Measurements from ENCODE around the gene LBP. TPM values are rescaled to one million over a fixed set of nuclear protein-coding genes. Genes with fewer than 3 reads are reported as not detected.

LBP gene
- total and polyA plus RNA-seq, 10 of the 15 experiments (the other 5 are each of a cell fraction or from before 2014, with no cell fraction given): 0.04 to 0.10 TPM; not detected in 8

DNA sequence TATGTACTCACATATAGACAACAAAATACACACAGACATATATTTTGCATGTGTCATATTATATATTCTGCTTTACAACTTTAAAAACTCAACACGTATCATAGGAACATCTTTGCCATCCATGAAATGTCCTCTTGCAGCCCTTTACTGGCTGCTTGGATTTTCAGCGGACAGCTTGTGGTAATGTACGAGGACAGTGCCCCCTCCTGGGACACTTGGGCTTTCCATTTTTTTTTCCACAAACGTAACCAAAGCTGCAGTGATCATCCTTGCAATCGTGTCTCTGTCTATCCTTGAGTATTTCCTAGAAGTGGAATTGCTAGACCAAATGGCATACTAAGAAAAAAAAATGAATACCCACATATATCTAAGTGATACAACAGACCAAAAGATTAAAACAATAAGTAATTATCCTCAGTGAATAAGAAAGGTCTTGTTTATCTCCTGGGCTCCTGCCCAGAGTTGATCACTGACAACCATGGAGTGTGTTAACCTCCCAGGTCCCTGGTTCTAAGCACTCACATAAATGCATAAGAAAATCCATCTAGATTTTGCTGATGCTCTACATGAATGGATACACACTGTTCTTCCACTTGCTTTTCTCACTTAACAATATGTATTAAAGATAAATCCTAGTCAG is 24.2 kb upstream of the LBP start:
- ChIA-PET POLR2A (no interaction called here), RAD21 (ENCODE audit: unreplicated experiment) (no interaction called here), CTCF (no interaction called here), SMC1A (ENCODE audit: uncharacterized antibody, unreplicated experiment) (no interaction called here)
- 12% methylated on average over 5 of the region's 5 CpGs for WGBS (ENCODE audit: insufficient coverage, insufficient replicate concordance, low lambda C conversion rate, missing lambda C conversion rate)
- H3K4me2 ChIP-seq (ENCODE audit: control insufficient read depth, insufficient read depth): no peak overlapping the region
- H3K27me3 ChIP-seq (replicated peaks in 1 of 2; ENCODE audit: control insufficient read depth in 2 of 2, insufficient read depth in 2 of 2, low read length in 1 of 2): no peaks in the 10 kb centered on the region; a peak in 1 of 4 replicates
- BruUV-seq (replicated peaks): no TSS peak
- H3K27ac ChIP-seq (ENCODE audit: control insufficient read depth, insufficient read depth): no peak overlapping the region
- no peaks in the 10 kb centered on the region for H3K4me1 ChIP-seq (ENCODE audit: control insufficient read depth, insufficient read depth, low read length)
- peak; percentile 40 for TF ChIP-seq RAD21 (IDR thresholded peaks at IDR 0.05; ENCODE audit: insufficient read depth, low read depth, low read length)
- TF ChIP-seq, protein P1, sequence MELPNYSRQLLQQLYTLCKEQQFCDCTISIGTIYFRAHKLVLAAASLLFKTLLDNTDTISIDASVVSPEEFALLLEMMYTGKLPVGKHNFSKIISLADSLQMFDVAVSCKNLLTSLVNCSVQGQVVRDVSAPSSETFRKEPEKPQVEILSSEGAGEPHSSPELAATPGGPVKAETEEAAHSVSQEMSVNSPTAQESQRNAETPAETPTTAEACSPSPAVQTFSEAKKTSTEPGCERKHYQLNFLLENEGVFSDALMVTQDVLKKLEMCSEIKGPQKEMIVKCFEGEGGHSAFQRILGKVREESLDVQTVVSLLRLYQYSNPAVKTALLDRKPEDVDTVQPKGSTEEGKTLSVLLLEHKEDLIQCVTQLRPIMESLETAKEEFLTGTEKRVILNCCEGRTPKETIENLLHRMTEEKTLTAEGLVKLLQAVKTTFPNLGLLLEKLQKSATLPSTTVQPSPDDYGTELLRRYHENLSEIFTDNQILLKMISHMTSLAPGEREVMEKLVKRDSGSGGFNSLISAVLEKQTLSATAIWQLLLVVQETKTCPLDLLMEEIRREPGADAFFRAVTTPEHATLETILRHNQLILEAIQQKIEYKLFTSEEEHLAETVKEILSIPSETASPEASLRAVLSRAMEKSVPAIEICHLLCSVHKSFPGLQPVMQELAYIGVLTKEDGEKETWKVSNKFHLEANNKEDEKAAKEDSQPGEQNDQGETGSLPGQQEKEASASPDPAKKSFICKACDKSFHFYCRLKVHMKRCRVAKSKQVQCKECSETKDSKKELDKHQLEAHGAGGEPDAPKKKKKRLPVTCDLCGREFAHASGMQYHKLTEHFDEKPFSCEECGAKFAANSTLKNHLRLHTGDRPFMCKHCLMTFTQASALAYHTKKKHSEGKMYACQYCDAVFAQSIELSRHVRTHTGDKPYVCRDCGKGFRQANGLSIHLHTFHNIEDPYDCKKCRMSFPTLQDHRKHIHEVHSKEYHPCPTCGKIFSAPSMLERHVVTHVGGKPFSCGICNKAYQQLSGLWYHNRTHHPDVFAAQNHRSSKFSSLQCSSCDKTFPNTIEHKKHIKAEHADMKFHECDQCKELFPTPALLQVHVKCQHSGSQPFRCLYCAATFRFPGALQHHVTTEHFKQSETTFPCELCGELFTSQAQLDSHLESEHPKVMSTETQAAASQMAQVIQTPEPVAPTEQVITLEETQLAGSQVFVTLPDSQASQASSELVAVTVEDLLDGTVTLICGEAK (IDR thresholded peaks at IDR 0.05; ENCODE audit: borderline replicate concordance): no peak
- TF ChIP-seq RCOR1 (conservative IDR thresholded peaks at IDR 0.05; ENCODE audit: low read depth, low read length): no peak
- TF ChIP-seq NRF1 (conservative IDR thresholded peaks at IDR 0.05; ENCODE audit: low read depth, low read length): no peak
- no peak for TF ChIP-seq TBL1XR1 (IDR thresholded peaks at IDR 0.05; ENCODE audit: low read depth, low read length)
- no peak for TF ChIP-seq FOXK2 (IDR thresholded peaks at IDR 0.05)
- TF ChIP-seq, protein P2, sequence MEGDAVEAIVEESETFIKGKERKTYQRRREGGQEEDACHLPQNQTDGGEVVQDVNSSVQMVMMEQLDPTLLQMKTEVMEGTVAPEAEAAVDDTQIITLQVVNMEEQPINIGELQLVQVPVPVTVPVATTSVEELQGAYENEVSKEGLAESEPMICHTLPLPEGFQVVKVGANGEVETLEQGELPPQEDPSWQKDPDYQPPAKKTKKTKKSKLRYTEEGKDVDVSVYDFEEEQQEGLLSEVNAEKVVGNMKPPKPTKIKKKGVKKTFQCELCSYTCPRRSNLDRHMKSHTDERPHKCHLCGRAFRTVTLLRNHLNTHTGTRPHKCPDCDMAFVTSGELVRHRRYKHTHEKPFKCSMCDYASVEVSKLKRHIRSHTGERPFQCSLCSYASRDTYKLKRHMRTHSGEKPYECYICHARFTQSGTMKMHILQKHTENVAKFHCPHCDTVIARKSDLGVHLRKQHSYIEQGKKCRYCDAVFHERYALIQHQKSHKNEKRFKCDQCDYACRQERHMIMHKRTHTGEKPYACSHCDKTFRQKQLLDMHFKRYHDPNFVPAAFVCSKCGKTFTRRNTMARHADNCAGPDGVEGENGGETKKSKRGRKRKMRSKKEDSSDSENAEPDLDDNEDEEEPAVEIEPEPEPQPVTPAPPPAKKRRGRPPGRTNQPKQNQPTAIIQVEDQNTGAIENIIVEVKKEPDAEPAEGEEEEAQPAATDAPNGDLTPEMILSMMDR (IDR thresholded peaks at IDR 0.05 in 2 of 3, conservative IDR thresholded peaks at IDR 0.05 in 1 of 3; ENCODE audit: control insufficient read depth in 2 of 3, extremely low read depth in 1 of 3, insufficient read depth in 1 of 3, low read depth in 3 of 3, low read length in 3 of 3): peak; percentile 22 to 39 (median 31); a peak in 4 of 6 replicates
- no peaks in the 10 kb centered on the region for H4K20me1 ChIP-seq (ENCODE audit: control insufficient read depth, insufficient read depth)
- no peak overlapping the region for H2AFZ ChIP-seq (ENCODE audit: control insufficient read depth, low read depth, low read length)
- ATAC-seq: no peak
- H3K9me3 ChIP-seq (replicated peaks; ENCODE audit: control insufficient read depth, insufficient read depth, low read length): no peaks in the 10 kb centered on the region; the same call in 2 of the 3 replicates
- no peaks in the 10 kb centered on the region for H3K79me2 ChIP-seq (ENCODE audit: control insufficient read depth, insufficient read depth, low read length)
- no peak for DNase-seq (ENCODE audit: low read depth, low spot score)
- H3K4me3 ChIP-seq: no peak overlapping the region
- no peaks in the 10 kb centered on the region for H3K36me3 ChIP-seq (ENCODE audit: control insufficient read depth in 2 of 2, insufficient read depth in 2 of 2, low read length in 1 of 2)
- intact Hi-C loops (cut with micrococcal nuclease; ENCODE audit: unreplicated experiment) (no loop called here), in situ Hi-C loops (cut with MboI) (no loop called here)
- no peak for FAIRE-seq
- H3K9ac ChIP-seq (ENCODE audit: control insufficient read depth, insufficient read depth, low read length): no peak overlapping the region

Measured in GM12878 (cell line).